Glomerular visceral epithelial cell (primary cell): ENCODE measurements around the gene EIF2D.
"Not testable (repeated sequence)": the region's sequence is repeated elsewhere in the genome, so short reads cannot be mapped to it uniquely, and the experiment has no call there.

ENCODE experiments used
- DNase-seq: peaks from one replicate; pipeline ENCODE4 v3.0.0-alpha.2; 2016; ENCODE audit errors: extremely low spot score

Gene EIF2D

GRCh38 chr1:206635978-206636345, 23.7 kb upstream of the EIF2D start:
- no peak for DNase-seq

DNA sequence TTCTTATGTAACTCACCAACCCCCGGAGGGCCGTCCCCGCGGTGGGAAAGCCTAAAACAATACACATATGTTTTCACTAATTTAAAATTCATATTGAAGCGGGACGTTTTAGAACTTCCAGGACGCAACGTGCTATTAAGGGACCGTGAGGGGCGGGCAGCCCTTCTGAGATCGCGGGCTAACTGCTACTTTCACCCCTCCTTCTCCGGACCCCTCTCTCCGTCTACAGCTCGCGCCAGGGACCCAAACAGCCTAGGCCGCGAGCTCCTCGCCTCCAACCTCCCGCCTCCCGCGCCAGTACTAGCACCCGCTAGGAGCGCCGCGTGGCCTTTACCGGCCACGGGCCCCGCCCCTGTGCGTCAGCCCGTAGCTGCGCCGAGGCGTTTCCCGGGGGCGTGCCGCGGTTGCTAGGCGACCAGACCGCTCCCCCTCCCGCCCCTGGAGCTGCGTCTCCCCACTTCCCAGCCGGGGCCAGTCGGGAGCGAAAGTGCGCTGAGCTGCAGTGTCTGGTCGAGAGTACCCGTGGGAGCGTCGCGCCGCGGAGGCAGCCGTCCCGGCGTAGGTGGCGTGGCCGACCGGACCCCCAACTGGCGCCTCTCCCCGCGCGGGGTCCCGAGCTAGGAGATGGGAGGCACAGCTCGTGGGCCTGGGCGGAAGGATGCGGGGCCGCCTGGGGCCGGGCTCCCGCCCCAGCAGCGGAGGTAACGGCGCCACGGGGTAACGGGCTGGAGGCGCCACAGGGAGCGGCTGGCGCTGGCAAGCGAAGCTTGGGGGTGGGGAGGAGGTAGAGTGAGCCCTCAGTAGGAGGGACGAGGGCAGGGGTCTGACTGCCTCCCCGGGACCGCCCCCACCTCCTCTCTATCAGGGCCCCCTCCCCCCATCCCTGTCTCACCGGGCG, 23.1 kb upstream of the EIF2D start, which contains the start of gene DYRK3:
DYRK3 (plus strand) TSS at position 457 of the 898 bp plus-strand sequence; CDS start at position 625, 168 bp downstream.
- DNase-seq = peak; percentile 95

DNA sequence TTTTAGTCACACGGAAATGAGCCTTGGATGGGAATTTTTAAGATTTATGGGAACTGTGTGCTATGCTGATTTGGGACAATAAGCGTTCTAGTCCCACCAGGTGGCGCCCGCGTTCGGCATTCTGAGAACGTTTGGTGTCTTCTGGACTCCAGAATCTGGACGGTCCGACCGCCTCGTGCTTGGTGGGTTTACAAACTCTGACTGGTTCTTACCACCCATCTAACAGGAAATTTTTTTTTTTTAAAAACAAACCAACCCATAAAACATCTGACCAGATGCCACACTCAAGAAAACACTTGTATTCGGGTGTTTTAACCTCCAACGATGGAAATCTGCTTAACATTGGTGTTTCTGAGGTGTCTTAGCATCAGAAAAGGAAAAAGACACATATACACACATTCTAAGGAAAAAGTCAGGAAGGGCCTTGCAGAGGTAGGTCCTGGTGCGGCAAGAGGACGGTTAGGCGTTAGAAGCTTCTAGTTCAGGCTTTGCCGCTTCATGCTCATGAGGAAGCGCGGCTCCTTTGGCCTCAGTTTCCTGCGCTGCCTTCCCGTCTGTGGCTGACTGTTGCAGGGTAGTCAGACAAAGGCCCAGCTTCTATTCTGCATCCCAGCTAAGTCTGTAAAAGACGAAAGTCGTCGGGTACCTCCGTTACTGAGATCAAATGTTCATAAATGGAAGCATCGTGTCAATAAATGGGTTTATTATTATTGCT, 22.3 kb upstream of the EIF2D start:
- peak; percentile 88 for DNase-seq

DNA sequence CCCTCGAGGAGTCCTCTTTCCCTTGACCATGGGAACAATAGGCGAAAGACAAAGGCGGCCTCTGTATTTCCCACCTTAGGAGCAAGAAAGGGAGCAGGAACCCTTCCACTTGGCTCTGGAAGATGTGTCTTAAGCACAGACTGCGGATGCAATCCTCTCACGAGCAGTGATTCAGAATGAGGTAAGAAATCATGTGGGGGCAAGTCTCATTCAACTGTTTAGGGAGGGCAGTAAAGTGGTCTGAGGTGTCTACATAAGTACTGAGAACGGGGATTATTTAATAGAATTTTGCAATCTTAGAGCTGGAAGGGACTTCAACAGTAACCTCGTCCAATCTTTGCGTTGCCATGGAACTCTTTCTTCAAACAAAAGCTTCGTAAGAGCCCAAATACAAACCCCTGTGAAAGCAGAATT, 21.4 kb upstream of the EIF2D start:
- DNase-seq = peak; percentile 63

DNA sequence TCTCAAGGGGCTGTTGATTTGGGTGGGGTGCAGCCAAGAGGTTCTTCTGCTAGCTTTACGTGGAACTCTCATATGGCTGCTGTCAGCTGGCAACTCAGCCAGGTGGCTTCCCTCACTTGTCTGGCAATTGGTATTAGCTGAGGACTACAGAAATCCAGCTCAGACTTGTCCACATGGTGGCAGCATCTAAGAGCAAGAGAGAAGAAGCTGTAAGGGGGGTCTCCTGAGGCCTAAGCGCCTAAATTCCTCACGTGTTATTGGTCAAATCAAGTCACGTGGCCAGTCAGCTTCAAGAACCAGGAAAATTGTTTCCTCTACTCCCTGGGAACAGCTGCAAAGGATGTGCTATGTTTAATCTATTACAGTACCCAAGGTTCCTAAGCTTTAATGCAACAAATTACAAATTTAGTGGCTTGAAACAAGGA, 18.8 kb upstream of the EIF2D start:
- peak; percentile 86 for DNase-seq

DNA sequence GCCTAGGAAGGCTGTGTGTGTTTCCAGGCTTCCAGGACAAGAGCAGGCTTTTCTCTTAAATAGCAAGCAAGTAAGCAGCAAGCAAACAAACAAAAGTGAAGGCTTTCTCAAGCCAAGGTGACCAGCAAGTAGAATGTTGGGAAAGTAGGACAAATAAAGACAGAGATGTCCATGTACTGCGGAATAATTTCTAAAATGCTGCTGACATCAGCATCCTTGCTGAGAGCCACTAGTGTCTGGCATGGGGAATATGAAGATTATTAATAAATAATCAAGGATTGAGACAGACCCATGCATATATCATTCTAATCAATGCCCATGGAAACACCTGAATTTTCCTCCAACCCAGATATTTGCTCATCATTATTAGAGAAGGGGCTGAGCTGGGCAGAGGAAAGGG, 16.7 kb upstream of the EIF2D start:
- DNase-seq = no peak

DNA sequence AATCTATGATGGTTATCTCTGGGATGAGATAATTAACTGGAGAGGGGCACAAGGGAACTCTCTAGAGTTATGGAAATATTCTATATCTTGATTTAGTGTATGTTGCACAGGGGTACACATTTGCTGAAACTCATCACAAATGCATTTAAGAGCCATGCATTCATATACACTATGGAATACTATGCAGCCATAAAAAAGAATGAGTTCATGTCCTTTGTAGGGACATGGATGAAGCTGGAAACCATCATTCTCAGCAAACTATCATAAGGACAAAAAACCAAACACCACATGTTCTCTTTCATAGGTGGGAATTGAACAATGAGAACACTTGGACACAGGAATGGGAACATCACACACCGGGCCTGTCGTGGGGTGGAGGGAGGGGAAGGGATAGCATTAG, 14.1 kb upstream of the EIF2D start:
- not testable (repeated sequence) for DNase-seq

- DNase-seq = no peak
Observed at GRCh38 chr1:206609229-206609991, 2.9 kb downstream of the EIF2D start.

DNA sequence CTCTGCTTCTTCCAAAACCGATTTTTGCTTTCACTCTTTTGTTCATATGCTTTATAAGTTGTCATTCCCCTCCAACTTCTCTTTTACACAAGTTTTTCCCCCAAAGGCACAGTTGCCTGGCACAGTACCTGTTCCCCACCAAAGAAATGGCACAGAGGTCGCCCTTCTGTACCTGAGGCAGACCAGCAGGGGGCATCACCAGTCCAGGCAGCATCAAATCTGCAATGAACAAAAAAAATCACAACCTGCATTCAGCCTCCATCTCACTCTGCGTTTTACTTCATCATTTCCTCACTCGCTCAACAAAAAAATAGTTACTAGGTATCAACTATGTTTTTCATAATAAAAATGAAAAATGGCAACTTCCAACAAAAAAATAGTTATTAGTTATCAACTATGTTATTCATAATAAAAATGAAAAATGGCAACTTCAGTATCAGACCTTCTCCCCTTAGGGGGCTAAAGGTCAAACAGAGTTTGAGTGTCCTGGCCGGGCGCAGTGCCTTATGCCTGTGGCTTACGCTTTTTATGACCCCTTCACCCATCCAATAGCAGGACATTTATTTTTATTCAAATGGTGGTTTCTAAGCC, 4.1 kb downstream of the EIF2D start:
- DNase-seq = peak; percentile 41

GRCh38 chr1:206606867-206607266, 5.4 kb downstream of the EIF2D start:
- DNase-seq = peak; percentile 48

DNA sequence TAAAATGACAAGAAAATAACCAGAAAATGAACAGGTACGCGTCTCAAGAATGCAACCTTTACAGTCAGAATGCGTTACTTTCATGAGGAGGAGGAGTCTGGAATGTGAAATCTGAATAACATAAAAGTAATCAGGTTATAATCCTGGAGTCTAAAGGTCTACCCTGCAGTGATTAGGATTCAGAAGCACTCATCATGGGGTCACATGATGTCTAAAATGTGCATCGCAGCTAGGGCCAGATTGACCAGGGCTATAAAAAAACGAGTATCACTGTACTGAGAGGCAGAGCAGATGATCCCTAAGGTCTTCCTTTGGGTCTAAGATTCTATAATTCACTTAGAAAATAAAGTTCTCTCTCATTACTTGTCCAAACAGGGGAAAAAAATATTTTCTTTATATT, 7.4 kb downstream of the EIF2D start:
- no peak for DNase-seq

DNA sequence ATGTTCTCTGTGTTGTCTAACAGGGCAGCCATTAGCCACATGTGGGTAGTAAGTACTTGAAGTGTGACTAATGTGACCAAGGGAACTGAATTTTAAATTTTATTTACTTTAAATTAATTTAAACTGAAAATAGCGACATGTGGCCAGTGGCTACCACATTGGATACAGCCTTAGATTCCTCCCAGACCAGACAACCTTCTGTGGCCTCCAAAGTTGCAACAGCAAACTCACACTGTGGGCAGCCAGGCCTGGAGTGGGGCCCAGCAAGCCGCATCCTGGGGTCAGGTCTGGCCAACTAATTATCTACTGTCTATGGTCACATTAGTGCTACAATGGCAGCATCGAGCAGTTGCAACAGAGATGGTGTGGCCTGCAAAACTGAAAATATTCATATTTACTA, 11.7 kb downstream of the EIF2D start:
- no peak for DNase-seq

- DNase-seq = no peak
Observed at GRCh38 chr1:206596319-206596666, 16.0 kb downstream of the EIF2D start.

GRCh38 chr1:206595581-206596318, 16.5 kb downstream of the EIF2D start:
- DNase-seq = no peak

DNA sequence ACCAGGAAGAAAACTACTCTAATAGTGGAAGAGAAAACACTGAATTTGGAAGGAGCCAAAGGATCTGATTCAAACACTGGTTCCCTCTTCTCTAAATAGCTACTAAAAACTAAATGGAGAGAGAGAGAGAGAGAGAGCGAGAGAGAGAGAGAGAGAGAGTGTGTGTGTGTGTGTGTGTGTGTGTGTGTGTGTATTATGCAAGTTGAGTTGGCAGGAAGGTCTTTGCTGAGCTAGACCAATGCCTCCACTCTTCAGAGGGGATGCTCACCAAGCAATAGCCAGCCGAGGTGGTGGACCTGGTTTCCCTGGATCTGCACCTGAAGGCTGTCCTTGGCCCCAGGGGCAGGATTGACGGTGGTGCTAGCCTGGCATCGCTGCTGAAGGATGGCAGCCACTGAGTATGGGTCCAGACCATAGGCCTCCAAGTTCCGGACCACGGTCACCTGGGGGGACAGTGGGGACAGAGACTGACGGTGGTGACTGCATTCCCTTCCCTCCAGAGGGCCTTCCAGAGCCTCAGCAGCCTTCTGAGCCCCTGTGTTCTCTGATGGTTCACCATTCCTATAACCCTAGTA, 18.8 kb downstream of the EIF2D start:
- DNase-seq = no peak

GRCh38 chr1:206591696-206592095, 20.6 kb downstream of the EIF2D start:
- DNase-seq = no peak

DNA sequence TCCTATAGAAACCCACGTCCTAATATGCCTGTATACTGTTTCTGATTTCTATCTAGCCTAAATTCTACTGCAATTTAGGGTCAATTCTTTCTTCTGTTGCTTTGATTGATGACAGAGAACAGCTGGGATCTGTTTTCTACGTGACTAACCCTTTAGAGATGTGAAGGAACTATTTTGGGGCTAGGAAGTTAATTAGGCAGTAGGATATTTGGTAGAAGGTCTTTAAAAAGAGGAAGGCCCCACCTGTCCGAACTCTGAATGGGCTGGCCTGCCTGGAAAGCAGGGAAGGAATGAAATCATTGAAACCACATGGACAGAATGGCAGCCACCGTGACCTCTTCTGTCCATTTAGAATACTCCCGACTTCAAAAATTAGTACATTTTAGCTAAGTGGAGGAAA, 21.0 kb downstream of the EIF2D start:
- DNase-seq = no peak

DNA sequence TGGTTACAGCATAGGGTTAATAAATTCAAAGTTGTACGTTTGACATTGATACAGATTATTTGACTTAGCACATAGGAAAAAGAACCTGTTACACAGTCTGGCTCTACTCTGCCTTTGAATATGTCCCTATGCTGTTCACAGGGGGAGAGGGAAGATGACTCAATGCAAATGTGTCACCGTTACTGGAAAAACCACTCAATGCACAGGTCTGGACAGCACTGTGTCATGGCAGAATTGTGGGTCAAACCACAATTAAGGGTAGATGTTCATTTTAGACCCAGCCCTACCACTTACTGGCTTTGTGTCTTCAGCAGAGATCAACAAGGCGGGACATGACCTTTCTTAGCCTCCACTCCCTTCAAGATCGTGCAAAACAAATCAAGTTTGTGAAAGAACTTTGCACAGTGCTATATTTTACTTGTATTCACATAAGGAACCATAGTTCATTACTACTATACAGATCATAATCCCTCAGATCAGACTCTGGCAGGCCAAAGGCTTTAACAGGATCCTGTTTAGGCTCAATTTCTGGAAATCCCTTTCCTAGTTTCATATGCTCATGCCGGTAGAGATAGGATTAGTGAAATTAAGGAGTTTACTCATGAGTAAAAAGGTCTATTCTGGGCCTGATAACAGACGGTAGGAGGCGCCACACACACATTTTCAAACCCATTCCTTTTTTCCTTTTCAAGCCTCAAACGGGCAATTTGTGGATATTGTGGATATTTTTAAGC, 22.1 kb downstream of the EIF2D start:
- DNase-seq = peak; percentile 66

- peak; percentile 72 for DNase-seq
Observed at GRCh38 chr1:206589206-206589605, 23.1 kb downstream of the EIF2D start.

GRCh38 chr1:206588492-206588891, 23.8 kb downstream of the EIF2D start:
- no peak for DNase-seq
